Measurements from ENCODE around the gene CCDC171. TPM values are rescaled to one million over a fixed set of nuclear protein-coding genes. Genes with fewer than 3 reads are reported as not detected.

CCDC171 gene
- total RNA-seq, 1 experiment from 2014 or later: 2.4 TPM

DNA sequence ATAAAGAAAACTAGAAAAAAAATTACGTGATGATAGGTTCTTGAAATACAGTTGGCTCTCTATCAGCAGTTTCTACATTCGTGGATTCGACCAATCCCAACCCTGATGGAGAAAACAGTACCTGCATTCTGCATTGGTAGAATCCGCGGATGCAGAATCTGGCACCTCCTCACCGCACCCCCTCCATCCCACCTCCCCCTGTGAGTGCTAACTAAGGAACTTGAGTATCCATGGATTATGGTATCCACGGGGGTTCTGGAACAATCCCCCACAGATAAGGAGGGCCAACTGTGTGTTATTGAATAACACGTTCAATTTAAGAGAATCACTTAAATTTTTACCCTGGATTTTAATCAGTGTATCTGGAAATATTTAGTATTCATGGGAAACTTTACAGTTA, 31.6 kb upstream of the CCDC171 start:
- Histone ChIP-seq H2BK12ac (ENCODE audit: insufficient read length, low read depth, low read length) (no peak overlapping the region), H3K9me3 (ENCODE audit: control insufficient read depth, low read depth, low read length) (no peaks in the 10 kb centered on the region), H3T11ph (ENCODE audit: low read length) (no peak overlapping the region), H3K56ac (ENCODE audit: insufficient read length, low read depth, low read length) (no peak overlapping the region), H2BK120ac (ENCODE audit: low read depth, low read length, poor library complexity, severe bottlenecking) (no peak overlapping the region), H2BK5ac (ENCODE audit: insufficient read length, low read length) (no peak overlapping the region), H3K4me2 (ENCODE audit: insufficient read depth, insufficient read length, low read length) (no peak overlapping the region), H3K79me2 (ENCODE audit: insufficient read depth, low read length) (no peaks in the 10 kb centered on the region), H3K27ac (ENCODE audit: insufficient read length, low read depth, low read length) (no peak overlapping the region), H3K9ac (ENCODE audit: extremely low read depth, insufficient read length, low read length) (no peak overlapping the region), H2AK5ac (ENCODE audit: insufficient read length, low read length) (no peak overlapping the region), H3K14ac (ENCODE audit: insufficient read depth, low read length) (no peak overlapping the region), H4K91ac (ENCODE audit: insufficient read length, low read depth, low read length) (no peak overlapping the region), H3K4ac (ENCODE audit: low read depth, low read length) (no peak overlapping the region), H4K8ac (replicated peaks; ENCODE audit: insufficient read length, low read depth, low read length) (no peak overlapping the region), H2AFZ (ENCODE audit: low read length) (no peak overlapping the region), H3K4me1 (ENCODE audit: insufficient read depth, low read length) (no peaks in the 10 kb centered on the region), H3K18ac (ENCODE audit: insufficient read length, low read depth, low read length) (no peak overlapping the region), H3K27me3 (ENCODE audit: insufficient read depth, low read length) (no peaks in the 10 kb centered on the region), H4K5ac (ENCODE audit: insufficient read length, low read depth, low read length) (no peak overlapping the region), H3K23ac (ENCODE audit: insufficient read length, low read depth, low read length) (no peak overlapping the region), H2BK20ac (ENCODE audit: low read depth, low read length, poor library complexity, severe bottlenecking) (no peak overlapping the region), H4K20me1 (ENCODE audit: control insufficient read depth, insufficient read depth, insufficient read length) (no peaks in the 10 kb centered on the region), H2BK15ac (ENCODE audit: low read depth, low read length) (no peak overlapping the region), H3K79me1 (ENCODE audit: insufficient read depth, low read depth, low read length, poor library complexity, severe bottlenecking) (no peaks in the 10 kb centered on the region), H3K23me2 (ENCODE audit: insufficient read length, low read depth, low read length, poor library complexity, severe bottlenecking) (no peaks in the 10 kb centered on the region)
- Mint-ChIP-seq H3K27me3 (ENCODE audit: low read depth) (no peaks in the 10 kb centered on the region), H3K4me1 (peaks cover 12 to 15% of the 10 kb centered on the region in 2 experiments), H3K27ac (no peak overlapping the region; a peak in 1 of 7 replicates), H3K36me3 (ENCODE audit: insufficient read depth in 1 of 3, low read depth in 3 of 3) (no peaks in the 10 kb centered on the region), H3K4me3 (no peak overlapping the region), H3K9me3 (no peaks in the 10 kb centered on the region)
- WGBS (ENCODE audit: extremely low coverage, insufficient read length, low lambda C conversion rate): no CpG with 5 or more reads among the region's 8 CpGs
- DNase-seq: no peak
- TF ChIP-seq, protein P1, sequence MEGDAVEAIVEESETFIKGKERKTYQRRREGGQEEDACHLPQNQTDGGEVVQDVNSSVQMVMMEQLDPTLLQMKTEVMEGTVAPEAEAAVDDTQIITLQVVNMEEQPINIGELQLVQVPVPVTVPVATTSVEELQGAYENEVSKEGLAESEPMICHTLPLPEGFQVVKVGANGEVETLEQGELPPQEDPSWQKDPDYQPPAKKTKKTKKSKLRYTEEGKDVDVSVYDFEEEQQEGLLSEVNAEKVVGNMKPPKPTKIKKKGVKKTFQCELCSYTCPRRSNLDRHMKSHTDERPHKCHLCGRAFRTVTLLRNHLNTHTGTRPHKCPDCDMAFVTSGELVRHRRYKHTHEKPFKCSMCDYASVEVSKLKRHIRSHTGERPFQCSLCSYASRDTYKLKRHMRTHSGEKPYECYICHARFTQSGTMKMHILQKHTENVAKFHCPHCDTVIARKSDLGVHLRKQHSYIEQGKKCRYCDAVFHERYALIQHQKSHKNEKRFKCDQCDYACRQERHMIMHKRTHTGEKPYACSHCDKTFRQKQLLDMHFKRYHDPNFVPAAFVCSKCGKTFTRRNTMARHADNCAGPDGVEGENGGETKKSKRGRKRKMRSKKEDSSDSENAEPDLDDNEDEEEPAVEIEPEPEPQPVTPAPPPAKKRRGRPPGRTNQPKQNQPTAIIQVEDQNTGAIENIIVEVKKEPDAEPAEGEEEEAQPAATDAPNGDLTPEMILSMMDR (conservative IDR thresholded peaks at IDR 0.05): no peak

All from H9 (cell line).